HG03039 (cell line): ENCODE data around the gene KLF14.
"Not testable (repeated sequence)": the region's sequence is repeated elsewhere in the genome, so short reads cannot be mapped to it uniquely, and the experiment has no call there.

Source experiments
- ATAC-seq: cut with Tn5 transposase; IDR thresholded peaks from one replicate; pipeline ENCODE4 v1.9.1; 2021; ENCODE audit warnings: mild to moderate bottlenecking, moderate library complexity; ENCODE audit not compliant: unreplicated experiment

Gene KLF14

GRCh38 chr7:130721486-130722277 lies 12.3 kb downstream of the KLF14 start:
- no peak for ATAC-seq

GRCh38 chr7:130719541-130719940 lies 14.5 kb downstream of the KLF14 start:
- no peak for ATAC-seq

DNA sequence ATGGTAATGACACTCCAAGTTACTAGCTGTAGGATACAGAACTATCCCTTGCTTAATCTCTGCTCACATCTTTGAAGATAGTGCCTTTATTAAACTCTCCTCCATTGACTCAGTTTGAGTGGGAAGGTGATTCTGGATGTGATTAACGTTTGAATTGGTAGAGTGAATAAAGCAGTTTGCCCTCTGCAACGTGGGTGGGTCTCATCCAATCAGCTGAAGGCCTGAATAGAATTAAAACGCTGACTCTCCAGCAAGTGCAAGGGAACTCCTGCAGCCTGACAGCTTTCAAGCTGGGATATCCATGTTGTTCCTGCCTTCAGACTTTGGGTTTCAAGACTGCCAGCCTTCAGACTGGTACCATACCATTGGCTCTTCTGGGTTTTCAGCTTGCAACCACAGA lies 21.6 kb downstream of the KLF14 start:
- no peak for ATAC-seq

DNA sequence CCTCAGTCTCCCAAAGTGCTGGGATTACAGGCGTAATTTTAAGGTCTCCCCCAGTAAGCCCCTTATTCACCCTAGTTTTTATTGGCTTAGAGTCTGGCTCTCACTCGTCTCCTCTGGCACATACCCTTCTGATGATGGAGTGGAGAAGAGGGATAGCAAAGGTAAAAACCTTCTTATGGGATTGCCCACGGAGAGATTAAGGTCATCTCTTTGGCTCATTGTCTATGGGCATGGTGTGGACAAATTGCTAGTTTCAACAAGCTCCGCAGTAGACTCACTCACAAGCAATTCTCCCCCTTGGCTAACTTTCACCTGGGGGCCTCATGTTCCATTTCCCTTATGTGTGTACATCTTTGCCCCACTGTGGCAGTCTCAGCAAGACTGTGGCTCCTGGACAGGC lies 25.2 kb downstream of the KLF14 start:
- no peak for ATAC-seq

GRCh38 chr7:130708001-130708400 lies 26.0 kb downstream of the KLF14 start:
- no peak for ATAC-seq

- ATAC-seq, result no peak
Observed at GRCh38 chr7:130703851-130704250, 30.2 kb downstream of the KLF14 start.

GRCh38 chr7:130701650-130702049 lies 32.4 kb downstream of the KLF14 start:
- ATAC-seq, result no peak

- no peak for ATAC-seq
Observed at GRCh38 chr7:130700760-130701159, 33.2 kb downstream of the KLF14 start.

DNA sequence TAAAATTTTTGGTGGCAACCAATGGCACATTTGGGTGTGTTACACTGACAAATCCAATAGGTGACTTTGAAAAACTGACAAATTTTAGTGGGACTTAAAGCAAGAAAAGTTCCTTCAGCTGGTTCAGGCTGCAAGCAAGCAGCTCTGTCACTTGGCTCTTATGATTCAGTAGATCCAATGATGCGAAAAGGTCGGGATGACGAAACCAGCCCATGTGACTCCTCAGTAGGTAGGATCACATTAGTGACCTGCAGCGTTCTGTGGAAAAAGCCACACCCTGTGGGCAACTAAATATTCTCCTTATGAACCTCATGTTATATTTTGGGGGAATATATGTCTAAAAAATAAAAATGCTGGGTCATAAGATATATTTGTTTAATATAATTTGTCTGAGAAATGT lies 34.3 kb downstream of the KLF14 start:
- ATAC-seq, result no peak

- no peak for ATAC-seq
Observed at GRCh38 chr7:130697820-130698219, 36.2 kb downstream of the KLF14 start.

DNA sequence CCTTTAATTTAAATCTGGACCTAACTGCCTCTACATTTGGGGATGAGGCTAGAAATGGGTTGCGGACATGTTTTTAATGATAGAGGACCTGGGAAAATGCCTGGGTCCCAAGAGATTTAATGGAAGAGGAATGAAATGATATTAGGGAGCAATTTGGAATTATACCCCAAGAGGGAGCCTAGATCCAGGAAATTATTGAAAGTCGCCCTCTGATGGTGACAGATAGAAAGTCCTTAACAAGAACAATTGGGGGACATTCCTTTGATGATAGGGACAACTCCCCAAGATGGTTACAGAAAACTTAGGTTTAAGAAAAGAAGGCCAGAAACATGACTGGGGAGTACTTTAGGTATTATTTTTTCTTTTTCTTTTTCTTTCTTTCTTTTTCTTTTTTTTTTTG lies 38.2 kb downstream of the KLF14 start:
- no peak for ATAC-seq

DNA sequence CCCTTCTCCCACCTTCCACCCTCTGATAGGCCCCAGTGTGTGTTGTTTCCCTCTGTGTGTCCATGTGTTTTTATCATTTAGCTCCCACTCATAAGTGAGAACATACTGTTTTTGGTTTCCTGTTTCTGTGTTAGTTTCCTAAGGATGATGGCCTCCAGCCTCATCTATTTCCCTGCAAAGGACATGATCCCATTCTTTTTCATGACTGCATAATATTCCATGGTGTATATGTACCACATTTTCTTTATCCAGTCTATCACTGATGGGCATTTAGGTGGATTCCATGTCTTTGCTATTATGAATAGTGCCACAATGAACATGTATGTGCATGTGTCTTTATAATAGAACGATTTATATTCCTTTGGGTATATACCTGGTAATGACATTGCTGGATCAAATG lies 41.6 kb downstream of the KLF14 start:
- not testable (repeated sequence) for ATAC-seq

GRCh38 chr7:130689683-130690082 lies 44.3 kb downstream of the KLF14 start:
- ATAC-seq, result no peak

DNA sequence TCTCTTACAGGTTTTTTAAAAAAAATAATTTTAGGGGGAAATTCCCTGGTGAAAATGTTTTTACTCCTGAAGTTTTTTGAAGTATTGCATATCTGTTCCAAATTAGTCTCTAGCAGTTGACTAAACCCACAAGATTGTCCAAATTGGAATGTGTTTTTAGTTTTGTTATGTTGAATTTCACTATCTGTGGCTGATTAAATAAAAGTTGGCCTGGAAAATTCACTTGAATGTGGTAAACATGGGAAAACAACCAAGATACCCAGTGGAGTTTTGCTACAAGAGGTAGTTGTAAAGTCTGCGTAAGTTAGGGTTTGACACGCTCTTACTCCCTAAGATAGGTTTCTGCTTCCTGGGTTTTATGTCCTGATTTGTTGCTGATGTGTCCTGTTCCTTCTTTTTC lies 51.0 kb downstream of the KLF14 start:
- no peak for ATAC-seq
